Measurements from ENCODE around the gene ENTPD7. TPM values are rescaled to one million over a fixed set of nuclear protein-coding genes. Genes with fewer than 3 reads are reported as not detected.
A peak's percentile ranks its signal among the peaks of the same experiment; 100 is the strongest.

The ENTPD7 gene
- total and polyA plus RNA-seq, 12 donors = 1.2 to 38.7 (median 10.9) TPM

GRCh38 chr10:99660662-99661376 lies 1.5 kb downstream of the ENTPD7 start:
- Histone ChIP-seq H3K27me3 (no peaks in the 10 kb centered on the region), H3K27ac (peak overlapping the region in 3 of 5 donors; percentile 35 to 50 (median 43)), H3K36me3 (replicated peaks in 1 of 2) (no peaks in the 10 kb centered on the region), H3K4me1 (replicated peaks in 1 of 2) (peaks cover 16 to 26% of the 10 kb centered on the region in 2 donors), H3K9me3 (replicated peaks in 1 of 3) (no peaks in the 10 kb centered on the region), H3K4me3 (no peak overlapping the region)
- intact Hi-C loops (cut with DNase I) = loop anchor here in 1 of 2 donors (5.0 kb wide), 1 partner anchor 39 kb away; the partner anchor contains the start of gene SLC25A28
- 92 to 97% (median 95%) methylated on average over 6 of the region's 6 CpGs for WGBS, 4 donors
- no peak for DNase-seq
- TF ChIP-seq POLR2A (IDR thresholded peaks at IDR 0.05) = no peak
- TF ChIP-seq CTCF (IDR thresholded peaks at IDR 0.05) = no peak

DNA sequence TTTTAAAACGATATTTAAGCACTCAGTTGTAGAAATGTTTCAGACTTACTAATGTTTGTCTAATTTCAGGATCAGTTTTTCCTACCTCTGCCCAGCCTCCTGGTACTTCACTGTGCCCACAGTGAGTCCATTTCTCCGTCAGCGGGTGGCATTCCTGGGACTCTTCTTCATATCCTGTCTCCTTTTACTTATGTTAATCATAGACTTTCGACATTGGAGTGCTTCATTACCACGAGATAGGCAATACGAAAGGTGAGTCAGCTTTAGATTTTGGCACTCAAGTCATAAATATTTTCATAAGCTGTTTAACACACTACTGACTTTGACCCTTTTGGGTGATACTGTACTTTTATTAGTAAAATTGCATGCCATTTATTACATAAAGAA lies 2.1 kb downstream of the ENTPD7 start:
- peaks cover 16 to 26% of the 10 kb centered on the region in 2 donors for H3K4me1 ChIP-seq (replicated peaks in 1 of 2)
- H3K36me3 ChIP-seq (replicated peaks in 1 of 2) = no peaks in the 10 kb centered on the region
- peak overlapping the region in 3 of 5 donors; percentile 35 to 50 (median 43) for H3K27ac ChIP-seq
- WGBS, 4 donors = 39 to 47% (median 46%) methylated on average over 6 of the region's 6 CpGs
- no peaks in the 10 kb centered on the region for H3K27me3 ChIP-seq
- H3K4me3 ChIP-seq = peak overlapping the region in 1 of 4 donors; percentile 3
- TF ChIP-seq CTCF (IDR thresholded peaks at IDR 0.05) (no peak), POLR2A (IDR thresholded peaks at IDR 0.05) (peak in 1 of 2 donors; percentile 69)
- DNase-seq = peak in 5 of 7 donors; percentile 39 to 56 (median 49)
- H3K9me3 ChIP-seq (replicated peaks in 1 of 3) = no peaks in the 10 kb centered on the region
- intact Hi-C loops (cut with DNase I) = loop anchor here in 1 of 2 donors (5.0 kb wide), 1 partner anchor 39 kb away; the partner anchor contains the start of gene SLC25A28

DNA sequence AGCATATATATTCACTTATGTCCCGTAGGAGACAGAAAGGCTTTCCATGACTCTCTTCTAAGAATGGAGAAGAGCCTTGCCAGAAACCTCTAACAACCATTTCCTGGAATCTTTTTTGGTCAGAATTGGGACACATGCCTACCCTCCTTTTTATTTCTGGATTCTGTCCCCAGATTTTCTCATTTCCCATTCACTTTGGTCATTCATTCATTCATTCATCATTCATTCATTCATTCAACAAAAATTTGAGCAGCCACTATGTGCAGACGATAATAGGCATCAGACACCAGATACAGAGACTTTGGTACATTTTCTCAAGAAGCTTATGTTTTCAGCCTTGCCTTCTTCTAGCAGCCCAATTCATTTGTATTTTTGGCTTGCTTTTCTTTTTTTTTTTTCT lies 6.0 kb downstream of the ENTPD7 start:
- no peaks in the 10 kb centered on the region for H3K36me3 ChIP-seq (replicated peaks in 1 of 2)
- WGBS, 4 donors = 94 to 98% (median 96%) methylated on average over 2 of the region's 2 CpGs

More for the DNA sequence above, 6.0 kb downstream of the ENTPD7 start:
- Histone ChIP-seq H3K4me3 (no peak overlapping the region), H3K27me3 (no peaks in the 10 kb centered on the region), H3K9me3 (replicated peaks in 1 of 3) (no peaks in the 10 kb centered on the region), H3K4me1 (replicated peaks in 1 of 2) (peaks cover 9 to 16% of the 10 kb centered on the region in 2 donors), H3K27ac (no peak overlapping the region)
- no peak for TF ChIP-seq CTCF (IDR thresholded peaks at IDR 0.05)
- no peak for TF ChIP-seq POLR2A (IDR thresholded peaks at IDR 0.05)
- intact Hi-C loops (cut with DNase I) = no loop called here
- no peak for DNase-seq
